GM18867 (cell line): ENCODE measurements around the gene CCDC190.
"Not testable (repeated sequence)": the region's sequence is repeated elsewhere in the genome, so short reads cannot be mapped to it uniquely, and the experiment has no call there.

Experiments
- ATAC-seq: cut with Tn5 transposase; IDR thresholded peaks from one replicate; pipeline ENCODE4 v1.9.1; 2021; ENCODE audit warnings: mild to moderate bottlenecking, moderate library complexity; ENCODE audit not compliant: unreplicated experiment

CCDC190 gene

GRCh38 chr1:162861101-162861500 lies at the start of gene CCDC190:
CCDC190 (minus strand) TSS chr1:162861175; CDS start chr1:162859646, 1,529 bp downstream.
- ATAC-seq = no peak

GRCh38 chr1:162910161-162910560 lies 49.2 kb upstream of the CCDC190 start:
- ATAC-seq = no peak

GRCh38 chr1:162908780-162909179 lies 47.8 kb upstream of the CCDC190 start:
- ATAC-seq = no peak

- ATAC-seq = no peak
These were observed 47.3 kb upstream of the CCDC190 start for GRCh38 chr1:162908236-162908635.

- ATAC-seq = no peak
These were observed 45.5 kb upstream of the CCDC190 start for GRCh38 chr1:162906485-162906884.

- no peak for ATAC-seq
These were observed 44.5 kb upstream of the CCDC190 start for GRCh38 chr1:162905174-162906158.

- no peak for ATAC-seq
These were observed 43.6 kb upstream of the CCDC190 start for GRCh38 chr1:162904579-162904978.

- ATAC-seq = no peak
These were observed 43.0 kb upstream of the CCDC190 start for GRCh38 chr1:162904023-162904422.

GRCh38 chr1:162903246-162903645 lies 42.3 kb upstream of the CCDC190 start:
- ATAC-seq = no peak

GRCh38 chr1:162902416-162902815 lies 41.4 kb upstream of the CCDC190 start:
- no peak for ATAC-seq

GRCh38 chr1:162901243-162901642 lies 40.3 kb upstream of the CCDC190 start:
- ATAC-seq = no peak

- no peak for ATAC-seq
These were observed 38.6 kb upstream of the CCDC190 start for GRCh38 chr1:162899422-162900146.

GRCh38 chr1:162893612-162893908 lies 32.6 kb upstream of the CCDC190 start:
- no peak for ATAC-seq

GRCh38 chr1:162892906-162893611 lies 32.1 kb upstream of the CCDC190 start:
- ATAC-seq = no peak

GRCh38 chr1:162889989-162890388 lies 29.0 kb upstream of the CCDC190 start:
- ATAC-seq = no peak

GRCh38 chr1:162886705-162887104 lies 25.7 kb upstream of the CCDC190 start:
- ATAC-seq = no peak

- no peak for ATAC-seq
These were observed 24.3 kb upstream of the CCDC190 start for GRCh38 chr1:162885265-162885664.

GRCh38 chr1:162884831-162885230 lies 23.9 kb upstream of the CCDC190 start:
- no peak for ATAC-seq

- ATAC-seq = no peak
These were observed 21.3 kb upstream of the CCDC190 start for GRCh38 chr1:162882248-162882674.

GRCh38 chr1:162881590-162881989 lies 20.6 kb upstream of the CCDC190 start:
- ATAC-seq = no peak

- not testable (repeated sequence) for ATAC-seq
These were observed 19.6 kb upstream of the CCDC190 start for GRCh38 chr1:162880617-162881016.
